Mucosa of descending colon (tissue), 3 donors: ENCODE results near the gene TTC17. TPM values are rescaled to one million over a fixed set of nuclear protein-coding genes. Genes with fewer than 3 reads are reported as not detected.

Experiments used
- ATAC-seq: fragments of 200-7000 bp; cut with Tn5 transposase; one replicate; pipeline ENCODE4 v1.9.1; 2020; ENCODE audit warnings: mild to moderate bottlenecking, moderate library complexity
- DNase-seq, 3 donors: peaks; one replicate each; pipeline ENCODE4 v3.0.0-alpha.2; 2020
- H3K36me3 ChIP-seq: fragments of 200-600 bp; one replicate; pipeline ENCODE4 v1.8.0; 2021; ENCODE audit warnings: low read depth, mild to moderate bottlenecking
- H3K4me1 ChIP-seq: fragments of 200-600 bp; one replicate; pipeline ENCODE4 v1.8.0; 2021; ENCODE audit warnings: low read depth, mild to moderate bottlenecking
- H3K4me3 ChIP-seq: fragments of 200-600 bp; one replicate; pipeline ENCODE4 v1.8.0; 2021; ENCODE audit warnings: mild to moderate bottlenecking
- H3K9me3 ChIP-seq: fragments of 200-600 bp; one replicate; pipeline ENCODE4 v1.8.0; 2021; ENCODE audit warnings: mild to moderate bottlenecking
- intact Hi-C, 2 donors: fragments of 100-400 bp; cut with DNase I in 1 of 2; cut with micrococcal nuclease in 1 of 2; formaldehyde crosslinking; loops; one replicate each; pipeline versions ENCODE4 v1.11.0 to v1.11.1; 2022; cut with DNase I, micrococcal nuclease
- total RNA-seq, 3 donors: library from RNA; stranded (reverse); fragmentation: NEBNext Ultra II Directional in 2 of 3; extraction: Animal tissue kit (Norgen Biotek cat#: 25700) in 2 of 3; gene quantifications; one replicate each; pipeline versions ENCODE4 v1.2.1 to v1.2.4, GENCODE V29; 2021 to 2023
- TF ChIP-seq, protein P1 (sequence below): fragments of 200-600 bp; IDR thresholded peaks from one replicate; pipeline ENCODE4 v1.8.0; 2022; ENCODE audit warnings: antibody characterized with exemption, mild to moderate bottlenecking
- donor health status: DM: no; HTN: no; CAD: no; lungs with moderate emphysema.
- donor health status: DM: no; HTN: no; CAD: no.
- donor health status: DM: no; HTN: yes; CAD: no.

TTC17 gene
- total RNA-seq, 3 donors from 2014 or later: 68.3 to 100 (median 78.7) TPM

DNA sequence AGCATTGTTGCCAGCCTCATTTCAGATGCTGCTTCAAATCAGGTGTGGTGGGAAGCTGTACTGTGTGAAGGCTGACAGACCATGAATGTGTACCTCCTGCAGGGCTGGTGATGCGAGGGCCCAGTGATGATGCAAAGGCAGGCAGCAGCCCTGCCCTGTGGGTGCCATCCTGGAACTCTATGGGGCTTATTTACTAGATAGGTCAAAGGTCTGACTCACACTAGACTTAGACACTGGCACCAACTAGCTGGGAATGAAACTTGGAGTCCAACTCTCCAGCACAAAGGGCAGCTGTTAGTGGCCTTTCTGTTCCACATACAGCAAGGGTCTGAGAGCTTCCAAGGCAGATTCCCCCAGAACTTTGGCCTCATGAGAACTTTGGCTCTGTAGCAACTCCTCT, 138.4 kb downstream of the TTC17 start:
- H3K9me3 ChIP-seq: no peaks in the 10 kb centered on the region
- H3K36me3 ChIP-seq: no peaks in the 10 kb centered on the region
- intact Hi-C loops: no loop called here
- TF ChIP-seq, protein P1, sequence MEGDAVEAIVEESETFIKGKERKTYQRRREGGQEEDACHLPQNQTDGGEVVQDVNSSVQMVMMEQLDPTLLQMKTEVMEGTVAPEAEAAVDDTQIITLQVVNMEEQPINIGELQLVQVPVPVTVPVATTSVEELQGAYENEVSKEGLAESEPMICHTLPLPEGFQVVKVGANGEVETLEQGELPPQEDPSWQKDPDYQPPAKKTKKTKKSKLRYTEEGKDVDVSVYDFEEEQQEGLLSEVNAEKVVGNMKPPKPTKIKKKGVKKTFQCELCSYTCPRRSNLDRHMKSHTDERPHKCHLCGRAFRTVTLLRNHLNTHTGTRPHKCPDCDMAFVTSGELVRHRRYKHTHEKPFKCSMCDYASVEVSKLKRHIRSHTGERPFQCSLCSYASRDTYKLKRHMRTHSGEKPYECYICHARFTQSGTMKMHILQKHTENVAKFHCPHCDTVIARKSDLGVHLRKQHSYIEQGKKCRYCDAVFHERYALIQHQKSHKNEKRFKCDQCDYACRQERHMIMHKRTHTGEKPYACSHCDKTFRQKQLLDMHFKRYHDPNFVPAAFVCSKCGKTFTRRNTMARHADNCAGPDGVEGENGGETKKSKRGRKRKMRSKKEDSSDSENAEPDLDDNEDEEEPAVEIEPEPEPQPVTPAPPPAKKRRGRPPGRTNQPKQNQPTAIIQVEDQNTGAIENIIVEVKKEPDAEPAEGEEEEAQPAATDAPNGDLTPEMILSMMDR: no peak
- no peaks in the 10 kb centered on the region for H3K4me1 ChIP-seq
- no peak overlapping the region for H3K4me3 ChIP-seq
- DNase-seq (no peak), ATAC-seq (peak; percentile 58)

DNA sequence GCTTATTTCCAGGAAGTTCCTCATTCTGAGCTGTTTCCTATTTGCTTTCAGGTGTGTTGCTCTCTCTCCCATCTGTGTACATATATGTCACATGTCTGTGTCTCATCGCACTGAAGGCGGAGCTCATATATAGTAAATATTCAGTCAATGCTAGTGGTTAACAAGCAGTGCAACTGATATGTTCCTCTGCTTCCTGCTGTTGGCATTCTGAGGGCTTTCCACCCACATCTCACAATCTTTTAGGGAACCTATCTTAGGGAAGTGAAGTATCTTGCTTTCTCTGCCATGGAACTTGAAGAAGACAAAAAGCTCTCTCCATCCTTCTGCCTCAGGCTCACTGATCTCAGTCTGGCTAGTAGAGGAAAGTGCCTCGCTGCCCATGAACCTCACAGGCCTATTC, 139.8 kb downstream of the TTC17 start:
- peak; percentile 30 for ATAC-seq
- no peaks in the 10 kb centered on the region for H3K9me3 ChIP-seq
- H3K4me3 ChIP-seq: no peak overlapping the region
- no peaks in the 10 kb centered on the region for H3K36me3 ChIP-seq
- DNase-seq: no peak
- H3K4me1 ChIP-seq: no peaks in the 10 kb centered on the region
- intact Hi-C loops: no loop called here
- TF ChIP-seq, protein P1: no peak

DNA sequence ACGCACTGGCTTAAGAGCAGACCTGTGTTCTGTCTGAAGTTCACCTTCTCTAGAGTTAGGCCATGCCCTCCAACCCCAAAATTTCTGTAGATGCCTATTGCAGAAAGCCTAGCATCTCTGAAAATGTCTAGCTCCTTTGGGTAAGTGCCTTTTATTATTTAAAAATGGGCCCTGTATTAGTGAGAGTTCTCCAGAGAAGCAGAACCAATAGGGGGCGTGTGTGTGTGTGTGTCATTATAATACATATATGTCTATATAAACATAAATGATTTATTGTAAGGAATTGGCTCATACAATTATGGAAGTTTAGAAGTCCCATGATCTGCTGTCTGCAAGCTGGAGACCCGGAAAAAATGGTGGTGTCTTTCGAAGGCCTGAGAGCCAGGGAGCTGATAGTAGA, 144.7 kb downstream of the TTC17 start:
- Histone ChIP-seq H3K4me1 (peaks cover 2% of the 10 kb centered on the region), H3K36me3 (no peaks in the 10 kb centered on the region), H3K9me3 (no peaks in the 10 kb centered on the region), H3K4me3 (no peak overlapping the region)
- intact Hi-C loops: no loop called here
- TF ChIP-seq, protein P1: no peak
- no peak for ATAC-seq
- no peak for DNase-seq

DNA sequence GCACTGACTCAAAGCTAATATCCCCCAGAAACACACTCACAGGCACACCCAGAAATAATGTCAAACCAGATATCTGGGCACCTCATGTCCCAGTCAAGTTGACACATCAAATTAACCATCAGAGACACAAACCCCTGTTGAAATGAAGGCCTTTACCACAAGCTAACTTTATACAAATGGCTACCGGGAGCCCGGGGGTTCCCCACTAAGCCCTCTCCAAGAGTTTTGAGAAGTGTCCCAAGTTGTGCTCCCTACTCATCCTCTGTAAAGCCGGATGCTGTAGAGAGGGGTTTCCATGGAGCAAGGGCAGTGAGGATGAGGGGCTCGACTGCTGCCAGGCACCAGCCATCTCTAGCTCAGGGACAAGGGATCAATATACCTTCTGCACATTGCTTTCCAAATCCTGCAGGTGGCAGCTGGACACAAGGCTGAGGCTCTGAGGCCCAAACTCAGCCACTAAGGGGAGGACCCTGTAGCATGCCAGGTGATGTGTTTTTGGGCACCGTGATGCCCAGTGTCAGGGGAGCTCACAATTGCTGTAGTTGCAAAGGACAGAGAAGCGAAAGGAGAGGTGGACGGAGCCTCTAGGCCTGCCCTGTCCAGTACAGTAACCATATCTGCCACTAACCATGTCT, 145.7 kb downstream of the TTC17 start:
- peaks cover 6% of the 10 kb centered on the region for H3K4me1 ChIP-seq
- H3K9me3 ChIP-seq: no peaks in the 10 kb centered on the region
- H3K4me3 ChIP-seq: no peak overlapping the region
- DNase-seq: peak in 1 of 3 donors; percentile 12
- TF ChIP-seq, protein P1: no peak
- H3K36me3 ChIP-seq: no peaks in the 10 kb centered on the region
- intact Hi-C loops: no loop called here
- ATAC-seq: peak; percentile 37

DNA sequence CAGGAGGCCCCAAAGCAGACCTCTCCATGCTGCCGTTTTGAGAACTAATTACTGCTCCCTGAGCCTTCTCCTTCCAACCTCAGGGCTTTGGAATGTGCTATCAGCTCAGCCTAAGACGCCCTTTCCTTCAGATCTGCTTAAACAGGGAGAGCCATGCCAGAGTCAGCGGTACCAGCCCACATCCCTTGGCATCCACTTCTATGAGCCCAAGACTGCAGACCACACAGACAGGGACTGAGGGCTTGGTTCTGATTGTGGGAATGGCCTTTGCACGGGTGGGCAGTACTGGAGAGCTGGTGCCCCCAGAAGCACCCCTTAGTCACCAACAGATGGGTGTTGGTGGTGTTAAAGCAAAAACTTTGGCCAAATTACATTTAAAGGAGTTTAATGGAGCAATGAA, 146.5 kb downstream of the TTC17 start:
- intact Hi-C loops: no loop called here
- TF ChIP-seq, protein P1: no peak
- H3K36me3 ChIP-seq: no peaks in the 10 kb centered on the region
- no peaks in the 10 kb centered on the region for H3K9me3 ChIP-seq
- DNase-seq (no peak), ATAC-seq (no peak)
- H3K4me3 ChIP-seq: no peak overlapping the region
- peaks cover 6% of the 10 kb centered on the region for H3K4me1 ChIP-seq

DNA sequence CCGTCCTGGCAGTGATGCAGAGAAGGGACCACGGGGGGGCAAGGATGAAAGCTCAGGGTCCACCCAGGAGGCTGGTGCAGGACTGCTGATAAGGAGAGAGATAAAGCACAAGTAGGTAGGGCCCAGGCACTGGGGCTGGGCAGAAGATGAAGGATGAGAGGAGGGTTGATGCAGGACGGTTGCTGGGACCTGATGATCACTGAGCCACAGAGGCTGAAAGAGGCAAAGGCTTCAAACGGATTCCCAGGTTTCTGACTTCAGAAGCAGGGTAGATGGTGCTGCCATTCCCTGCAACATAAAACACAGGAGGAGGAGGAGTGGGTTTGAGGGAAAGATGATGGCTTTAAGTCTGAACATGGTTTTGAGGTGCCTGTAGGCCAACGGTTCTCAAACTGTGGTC, 148.5 kb downstream of the TTC17 start:
- intact Hi-C loops: no loop called here
- Histone ChIP-seq H3K9me3 (no peaks in the 10 kb centered on the region), H3K4me3 (no peak overlapping the region), H3K36me3 (no peaks in the 10 kb centered on the region), H3K4me1 (peaks cover 6% of the 10 kb centered on the region)
- DNase-seq (no peak), ATAC-seq (no peak)
- TF ChIP-seq, protein P1: no peak
